Tibial artery (tissue), 4 donors: Measurements from ENCODE around the gene ZNF775.

Experiments used
- DNase-seq, 2 donors: peaks; one replicate each; pipeline ENCODE4 v3.0.0-alpha.2; 2019
- H3K27ac ChIP-seq, 2 donors: fragments of 200-600 bp; sonication (generic) in 1 of 2; 1 replicate in 1 of 2; 2 replicates in 1 of 2; pipeline ENCODE4 v1.5.1; 2018 to 2019; ENCODE audit warnings: mild to moderate bottlenecking in 1 of 2
- H3K27me3 ChIP-seq, 2 donors: fragments of 200-600 bp; sonication (generic) in 1 of 2; one replicate each; pipeline versions ENCODE4 v1.5.1 to v1.6.0; 2016 to 2019
- H3K36me3 ChIP-seq, 3 donors: fragments of 200-600 bp; sonication (generic) in 2 of 3; one replicate each; pipeline ENCODE4 v1.5.1; 2016 to 2019; ENCODE audit warnings: mild to moderate bottlenecking in 2 of 3
- H3K4me1 ChIP-seq, 4 donors: fragments of 200-600 bp; sonication (generic) in 2 of 4; 1 replicate in 3 of 4; 2 replicates in 1 of 4; pipeline ENCODE4 v1.5.1; 2016 to 2019
- H3K4me3 ChIP-seq, 2 donors: fragments of 200-600 bp; sonication (generic) in 1 of 2; 1 replicate in 1 of 2; 2 replicates in 1 of 2; pipeline ENCODE4 v1.5.1; 2018 to 2019; ENCODE audit warnings: mild to moderate bottlenecking in 2 of 2
- H3K9me3 ChIP-seq, 3 donors: fragments of 200-600 bp; sonication (generic) in 1 of 3; one replicate each; pipeline ENCODE4 v1.5.1; 2016 to 2019
- CTCF ChIP-seq, 2 experiments: fragments of 200-600 bp in 1 of 2; fragments of 450-650 bp in 1 of 2; IDR thresholded peaks; one replicate each; pipeline ENCODE4 v1.5.1; 2017 to 2019; ENCODE audit warnings: antibody characterized with exemption in 2 of 2, mild to moderate bottlenecking in 1 of 2, moderate library complexity in 1 of 2
- intact Hi-C: fragments of 100-400 bp; cut with DNase I; formaldehyde crosslinking; loops from one replicate; pipeline ENCODE4 v1.15.0; 2023; ENCODE audit warnings: low total_unique reads

Gene ZNF775

GRCh38 chr7:150380463-150380862 lies 1.3 kb downstream of the ZNF775 start:
- no peak for TF ChIP-seq CTCF (IDR thresholded peaks at IDR 0.05)
- Histone ChIP-seq H3K36me3 (no peaks in the 10 kb centered on the region), H3K9me3 (no peaks in the 10 kb centered on the region), H3K4me3 (no peak overlapping the region), H3K27ac (no peak overlapping the region), H3K4me1 (peaks cover 0 to 41% (median 11%) of the 10 kb centered on the region in 4 donors), H3K27me3 (no peaks in the 10 kb centered on the region)
- DNase-seq: no peak
- intact Hi-C loops: loop anchor here (5.0 kb wide), 1 partner anchor 43 kb away; no protein-coding TSS in a partner anchor

GRCh38 chr7:150381096-150381495 lies 2.0 kb downstream of the ZNF775 start:
- H3K4me3 ChIP-seq: no peak overlapping the region
- no peaks in the 10 kb centered on the region for H3K9me3 ChIP-seq
- no peaks in the 10 kb centered on the region for H3K36me3 ChIP-seq
- intact Hi-C loops: loop anchor here (5.0 kb wide), 1 partner anchor 44 kb away; no protein-coding TSS in a partner anchor
- H3K27ac ChIP-seq: no peak overlapping the region
- DNase-seq: no peak
- TF ChIP-seq CTCF (IDR thresholded peaks at IDR 0.05): no peak
- H3K27me3 ChIP-seq: no peaks in the 10 kb centered on the region
- H3K4me1 ChIP-seq: peaks cover 0 to 41% (median 11%) of the 10 kb centered on the region in 4 donors

- DNase-seq: no peak
- TF ChIP-seq CTCF (IDR thresholded peaks at IDR 0.05): no peak
- H3K9me3 ChIP-seq: no peaks in the 10 kb centered on the region
- H3K4me3 ChIP-seq: no peak overlapping the region
- H3K27me3 ChIP-seq: no peaks in the 10 kb centered on the region
- no peaks in the 10 kb centered on the region for H3K36me3 ChIP-seq
- intact Hi-C loops: loop anchor here (5.0 kb wide), 1 partner anchor 44 kb away; no protein-coding TSS in a partner anchor
- H3K27ac ChIP-seq: no peak overlapping the region
- H3K4me1 ChIP-seq: peaks cover 0 to 41% (median 11%) of the 10 kb centered on the region in 4 donors
Measured at GRCh38 chr7:150381785-150382122, 2.6 kb downstream of the ZNF775 start.

GRCh38 chr7:150382123-150382843 lies 3.2 kb downstream of the ZNF775 start:
- Histone ChIP-seq H3K4me1 (peaks cover 0 to 41% (median 11%) of the 10 kb centered on the region in 4 donors), H3K27ac (no peak overlapping the region)

GRCh38 chr7:150382844-150383225 lies 3.7 kb downstream of the ZNF775 start:
- H3K4me1 ChIP-seq: peaks cover 0 to 39% (median 11%) of the 10 kb centered on the region in 4 donors
- TF ChIP-seq CTCF (IDR thresholded peaks at IDR 0.05): no peak
- no peak for DNase-seq
- no peaks in the 10 kb centered on the region for H3K36me3 ChIP-seq
- H3K27me3 ChIP-seq: no peaks in the 10 kb centered on the region
- H3K9me3 ChIP-seq: no peaks in the 10 kb centered on the region
- H3K27ac ChIP-seq: no peak overlapping the region
- no peak overlapping the region for H3K4me3 ChIP-seq
- intact Hi-C loops: loop anchor here (5.0 kb wide), 1 partner anchor 46 kb away; no protein-coding TSS in a partner anchor

More at GRCh38 chr7:150382123-150382843, 3.2 kb downstream of the ZNF775 start:
- no peaks in the 10 kb centered on the region for H3K9me3 ChIP-seq
- H3K36me3 ChIP-seq: no peaks in the 10 kb centered on the region
- DNase-seq: no peak
- TF ChIP-seq CTCF (IDR thresholded peaks at IDR 0.05): no peak
- no peaks in the 10 kb centered on the region for H3K27me3 ChIP-seq
- intact Hi-C loops: loop anchor here (5.0 kb wide), 1 partner anchor 45 kb away; no protein-coding TSS in a partner anchor
- no peak overlapping the region for H3K4me3 ChIP-seq
